KMS-11 (cell line): Measurements from ENCODE around the gene DCLRE1B.

Source experiments
- H2AFZ ChIP-seq: fragments of 200-600 bp; sonication (generic); 2 replicates; pipeline ENCODE4 v1.6.1; 2016; ENCODE audit warnings: antibody characterized with exemption, mixed run types, low read depth
- H3K27ac ChIP-seq: fragments of 200-600 bp; sonication (generic); 2 replicates; pipeline ENCODE4 v1.6.1; 2016; ENCODE audit warnings: mild to moderate bottlenecking, mixed run types
- H3K27me3 ChIP-seq: fragments of 200-600 bp; sonication (generic); 2 replicates; pipeline ENCODE4 v1.6.1; 2017; ENCODE audit warnings: mild to moderate bottlenecking, low read depth, mixed run types, moderate library complexity; ENCODE audit not compliant: insufficient read depth
- H3K36me3 ChIP-seq: fragments of 200-600 bp; sonication (generic); 2 replicates; pipeline ENCODE4 v1.6.1; 2017; ENCODE audit warnings: mild to moderate bottlenecking, mixed run types; ENCODE audit not compliant: insufficient read depth
- H3K4me1 ChIP-seq: fragments of 200-600 bp; sonication (generic); 2 replicates; pipeline ENCODE4 v1.6.1; 2016; ENCODE audit warnings: mild to moderate bottlenecking, low read depth, mixed run types; ENCODE audit not compliant: poor library complexity, severe bottlenecking
- H3K4me2 ChIP-seq: fragments of 200-600 bp; sonication (generic); 2 replicates; pipeline ENCODE4 v1.7.0; 2016; ENCODE audit warnings: mild to moderate bottlenecking, mixed run types
- H3K4me3 ChIP-seq: fragments of 200-600 bp; sonication (generic); IDR thresholded peaks from 2 replicates; pipeline ENCODE4 v1.6.1; 2017; ENCODE audit warnings: low read depth, low read length, mixed read lengths; ENCODE audit not compliant: insufficient read depth
- H3K79me2 ChIP-seq: fragments of 200-600 bp; sonication (generic); 2 replicates; pipeline ENCODE4 v1.6.1; 2016; ENCODE audit warnings: low read depth, mixed run types; ENCODE audit not compliant: insufficient read depth
- H3K9ac ChIP-seq: fragments of 200-600 bp; sonication (generic); 2 replicates; pipeline ENCODE4 v1.6.1; 2016; ENCODE audit warnings: mild to moderate bottlenecking, mixed run types
- H4K20me1 ChIP-seq: fragments of 200-600 bp; sonication (generic); 2 replicates; pipeline ENCODE4 v1.6.1; 2016; ENCODE audit warnings: mild to moderate bottlenecking, mixed run types; ENCODE audit not compliant: insufficient read depth
- TF ChIP-seq, protein P1 (sequence below): fragments of 200-600 bp; sonication (generic); conservative IDR thresholded peaks from 2 replicates; pipeline ENCODE4 v1.6.1; 2017; ENCODE audit warnings: low read depth, mild to moderate bottlenecking, antibody characterized with exemption, low read length, moderate library complexity, mixed read lengths

Gene DCLRE1B

DNA sequence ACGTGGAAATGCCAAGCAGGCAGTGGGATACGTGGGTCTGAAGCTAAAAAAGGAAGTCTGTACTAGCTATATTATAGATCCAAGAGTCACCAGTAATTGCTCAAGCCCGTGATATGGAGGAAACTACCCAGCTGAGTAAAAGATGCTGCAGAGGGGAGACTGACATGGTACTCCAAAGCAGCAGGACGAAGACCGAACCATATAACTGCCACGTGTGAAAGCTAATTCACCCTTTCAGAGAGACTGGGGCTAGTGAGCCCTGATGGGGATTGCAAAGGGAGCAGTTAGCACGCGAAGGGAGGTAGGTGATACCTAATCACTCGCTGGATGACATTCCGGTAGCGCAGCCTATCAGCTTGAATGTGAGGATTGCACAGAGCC lies 843 bp upstream of the DCLRE1B start:
- H3K27ac ChIP-seq: peak overlapping the region; percentile 77
- TF ChIP-seq, protein P1, sequence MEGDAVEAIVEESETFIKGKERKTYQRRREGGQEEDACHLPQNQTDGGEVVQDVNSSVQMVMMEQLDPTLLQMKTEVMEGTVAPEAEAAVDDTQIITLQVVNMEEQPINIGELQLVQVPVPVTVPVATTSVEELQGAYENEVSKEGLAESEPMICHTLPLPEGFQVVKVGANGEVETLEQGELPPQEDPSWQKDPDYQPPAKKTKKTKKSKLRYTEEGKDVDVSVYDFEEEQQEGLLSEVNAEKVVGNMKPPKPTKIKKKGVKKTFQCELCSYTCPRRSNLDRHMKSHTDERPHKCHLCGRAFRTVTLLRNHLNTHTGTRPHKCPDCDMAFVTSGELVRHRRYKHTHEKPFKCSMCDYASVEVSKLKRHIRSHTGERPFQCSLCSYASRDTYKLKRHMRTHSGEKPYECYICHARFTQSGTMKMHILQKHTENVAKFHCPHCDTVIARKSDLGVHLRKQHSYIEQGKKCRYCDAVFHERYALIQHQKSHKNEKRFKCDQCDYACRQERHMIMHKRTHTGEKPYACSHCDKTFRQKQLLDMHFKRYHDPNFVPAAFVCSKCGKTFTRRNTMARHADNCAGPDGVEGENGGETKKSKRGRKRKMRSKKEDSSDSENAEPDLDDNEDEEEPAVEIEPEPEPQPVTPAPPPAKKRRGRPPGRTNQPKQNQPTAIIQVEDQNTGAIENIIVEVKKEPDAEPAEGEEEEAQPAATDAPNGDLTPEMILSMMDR: no peak
- H3K36me3 ChIP-seq: no peaks in the 10 kb centered on the region
- H3K4me1 ChIP-seq: peaks cover 10% of the 10 kb centered on the region
- peaks cover 22% of the 10 kb centered on the region for H3K79me2 ChIP-seq
- no peak overlapping the region for H3K4me3 ChIP-seq
- peak overlapping the region; percentile 86 for H3K4me2 ChIP-seq
- peak overlapping the region; percentile 60; the same call in 1 of the 2 replicates for H3K9ac ChIP-seq
- H4K20me1 ChIP-seq: no peaks in the 10 kb centered on the region
- peak overlapping the region; percentile 88 for H2AFZ ChIP-seq
- no peaks in the 10 kb centered on the region for H3K27me3 ChIP-seq

DNA sequence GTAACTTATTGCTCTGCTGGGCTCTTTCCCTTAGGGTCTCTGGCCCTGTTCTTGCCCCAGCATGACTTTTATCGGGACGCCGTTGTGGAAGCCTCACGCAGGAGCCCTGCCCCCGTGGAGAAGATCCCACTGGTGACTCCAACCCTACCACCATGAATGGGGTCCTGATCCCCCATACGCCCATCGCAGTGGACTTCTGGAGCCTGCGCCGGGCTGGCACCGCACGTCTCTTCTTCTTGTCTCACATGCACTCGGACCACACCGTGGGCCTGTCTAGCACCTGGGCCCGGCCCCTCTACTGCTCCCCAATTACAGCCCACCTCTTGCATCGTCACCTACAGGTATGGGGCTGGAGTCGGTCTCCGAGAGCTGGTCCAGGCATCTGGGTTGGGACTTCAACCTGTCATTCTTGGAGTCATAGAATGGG lies 322 bp downstream of the DCLRE1B start:
- Histone ChIP-seq H3K79me2 (peaks cover 22% of the 10 kb centered on the region), H3K4me1 (peaks cover 10% of the 10 kb centered on the region), H4K20me1 (no peaks in the 10 kb centered on the region)

DNA sequence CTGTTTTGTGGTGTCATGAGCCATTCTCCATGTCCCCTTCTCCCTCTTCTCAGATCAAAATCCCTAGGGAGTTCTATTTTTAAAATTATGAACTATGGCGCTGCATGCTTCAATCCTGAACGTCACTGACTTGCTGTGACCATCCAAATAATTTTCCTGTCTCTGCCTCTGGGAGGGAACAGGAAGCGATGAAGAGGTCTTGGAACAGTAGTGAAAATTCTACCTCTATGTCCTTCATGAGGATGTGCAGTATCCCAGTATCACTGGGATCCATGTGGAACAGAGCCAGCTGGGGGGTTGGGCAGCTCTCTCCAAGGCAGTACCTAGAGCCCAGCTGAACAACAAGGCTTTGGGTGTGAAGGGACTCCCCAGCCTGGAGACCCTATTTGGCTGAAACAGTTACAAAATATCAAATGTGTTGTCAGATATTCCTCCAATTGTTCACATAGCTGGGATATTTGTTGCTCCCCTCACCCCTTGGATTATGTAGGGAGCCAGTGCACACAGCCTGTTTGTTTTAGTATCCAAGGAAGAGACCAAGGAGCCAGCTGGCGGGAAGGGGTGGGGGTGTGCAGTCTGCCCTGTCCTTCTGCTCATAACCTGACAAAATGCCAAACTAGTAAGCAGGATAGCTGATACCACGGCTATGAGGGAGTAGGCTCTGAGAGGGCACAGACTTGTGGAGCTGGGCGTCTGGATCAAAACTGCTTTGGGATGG lies 7.6 kb downstream of the DCLRE1B start:
- H3K27me3 ChIP-seq: no peaks in the 10 kb centered on the region
- TF ChIP-seq, protein P1: no peak
- no peaks in the 10 kb centered on the region for H4K20me1 ChIP-seq
- H3K9ac ChIP-seq: no peak overlapping the region
- H2AFZ ChIP-seq: no peak overlapping the region
- H3K36me3 ChIP-seq: no peaks in the 10 kb centered on the region
- H3K4me3 ChIP-seq: no peak overlapping the region
- no peaks in the 10 kb centered on the region for H3K79me2 ChIP-seq
- H3K4me1 ChIP-seq: no peaks in the 10 kb centered on the region
- H3K4me2 ChIP-seq: no peak overlapping the region
- H3K27ac ChIP-seq: no peak overlapping the region

More for the DNA sequence above, 322 bp downstream of the DCLRE1B start:
- H3K36me3 ChIP-seq: no peaks in the 10 kb centered on the region
- peak overlapping the region; percentile 93 for H3K4me2 ChIP-seq
- peak overlapping the region; percentile 71 for H3K9ac ChIP-seq
- peak overlapping the region; percentile 80 for H3K4me3 ChIP-seq
- TF ChIP-seq, protein P1: no peak
- peak overlapping the region; percentile 78; the same call in 1 of the 2 replicates for H2AFZ ChIP-seq
- peak overlapping the region; percentile 77 for H3K27ac ChIP-seq
- H3K27me3 ChIP-seq: no peaks in the 10 kb centered on the region

DNA sequence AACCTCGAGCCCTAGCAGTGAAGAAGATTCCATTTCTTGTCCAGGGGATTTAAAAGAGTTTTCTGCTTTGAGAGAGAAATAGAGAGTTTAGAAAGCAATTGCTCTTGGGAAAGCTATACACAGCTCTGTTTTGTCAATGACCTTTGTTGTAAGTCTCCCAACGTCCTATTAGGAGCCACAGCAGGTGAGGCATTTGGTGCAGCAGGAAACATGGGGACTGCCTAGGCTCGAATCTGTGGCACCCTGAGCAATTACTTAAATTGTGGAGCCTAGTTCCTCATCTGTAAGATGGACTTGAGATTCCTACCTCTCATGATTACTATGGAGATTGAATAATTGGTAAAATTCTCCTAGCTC lies 8.2 kb downstream of the DCLRE1B start:
- Histone ChIP-seq H3K4me3 (no peak overlapping the region), H3K27ac (no peak overlapping the region), H3K4me1 (no peaks in the 10 kb centered on the region), H2AFZ (no peak overlapping the region), H4K20me1 (no peaks in the 10 kb centered on the region), H3K4me2 (no peak overlapping the region), H3K36me3 (no peaks in the 10 kb centered on the region), H3K79me2 (no peaks in the 10 kb centered on the region), H3K27me3 (no peaks in the 10 kb centered on the region), H3K9ac (no peak overlapping the region)
- TF ChIP-seq, protein P1: no peak
